ENCODE data around the gene KCNN3. TPM values are rescaled to one million over a fixed set of nuclear protein-coding genes. Genes with fewer than 3 reads are reported as not detected.

Gene KCNN3
- total RNA-seq, 2 experiments from 2014 or later: 0.02 to 0.04 TPM

DNA sequence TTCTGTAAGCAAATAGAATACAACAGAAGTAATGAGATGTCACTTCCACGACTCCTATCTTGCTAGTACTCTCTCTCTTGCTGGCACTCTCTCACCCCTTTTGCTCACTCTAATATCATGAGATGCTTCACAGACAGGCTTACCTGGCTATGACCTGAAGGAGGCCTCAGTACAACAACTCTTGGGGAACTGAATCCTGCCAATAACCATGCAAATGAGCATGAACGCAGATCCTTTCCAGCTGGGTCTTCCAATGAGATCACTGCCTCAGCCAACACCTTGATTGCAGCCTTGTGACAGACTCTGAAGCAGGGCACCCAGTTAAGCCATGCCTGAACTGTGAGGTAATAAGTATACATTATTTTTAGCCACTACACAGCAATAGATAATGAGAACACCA is 209.0 kb downstream of the KCNN3 start:
- peaks cover 39% of the 10 kb centered on the region for H3K27me3 Mint-ChIP-seq
- H3K27ac Mint-ChIP-seq: no peak overlapping the region
- H3K36me3 Mint-ChIP-seq: no peaks in the 10 kb centered on the region
- DNase-seq: no peak
- no peaks in the 10 kb centered on the region for H3K9me3 Mint-ChIP-seq
- no peak overlapping the region for H3K4me3 Mint-ChIP-seq
- no peaks in the 10 kb centered on the region for H3K4me1 Mint-ChIP-seq

DNA sequence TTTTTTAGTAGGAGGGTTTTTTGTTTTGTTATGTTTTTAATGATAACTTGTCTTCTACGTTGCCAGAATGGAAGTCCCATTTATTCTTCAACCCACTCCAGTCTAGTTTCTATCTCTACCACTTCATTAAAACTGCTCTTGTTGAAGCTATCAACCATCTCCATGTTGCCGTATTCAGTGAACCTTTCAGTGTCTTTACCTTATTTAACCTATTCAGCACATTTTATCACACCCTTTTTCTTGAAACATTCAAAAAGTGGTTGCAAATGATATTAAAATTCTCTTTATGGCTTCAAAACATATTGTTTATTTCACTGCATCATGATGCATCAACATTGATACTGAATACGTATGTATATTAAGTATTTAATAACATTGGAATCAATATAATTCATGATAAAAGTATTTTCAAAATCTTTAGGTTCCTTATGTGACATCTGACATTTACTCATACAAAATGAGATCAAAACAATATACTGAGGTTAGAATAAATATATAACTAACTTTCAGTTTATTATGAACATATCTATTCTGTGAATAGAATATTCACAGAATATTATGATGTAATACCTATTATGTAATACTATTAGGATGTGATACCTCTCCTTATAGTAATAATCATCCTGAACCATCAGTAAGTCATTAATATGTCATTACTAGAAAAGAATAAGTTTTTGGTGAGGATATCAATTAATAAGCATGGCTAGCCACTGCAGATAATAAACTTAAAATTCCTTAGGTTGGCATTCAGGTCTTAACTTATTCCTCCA is 210.1 kb downstream of the KCNN3 start:
- DNase-seq: no peak
- peaks cover 2% of the 10 kb centered on the region for H3K9me3 Mint-ChIP-seq
- no peaks in the 10 kb centered on the region for H3K36me3 Mint-ChIP-seq
- H3K4me1 Mint-ChIP-seq: peaks cover 4% of the 10 kb centered on the region
- no peak overlapping the region for H3K27ac Mint-ChIP-seq
- H3K4me3 Mint-ChIP-seq: no peak overlapping the region
- H3K27me3 Mint-ChIP-seq: peaks cover 43% of the 10 kb centered on the region

DNA sequence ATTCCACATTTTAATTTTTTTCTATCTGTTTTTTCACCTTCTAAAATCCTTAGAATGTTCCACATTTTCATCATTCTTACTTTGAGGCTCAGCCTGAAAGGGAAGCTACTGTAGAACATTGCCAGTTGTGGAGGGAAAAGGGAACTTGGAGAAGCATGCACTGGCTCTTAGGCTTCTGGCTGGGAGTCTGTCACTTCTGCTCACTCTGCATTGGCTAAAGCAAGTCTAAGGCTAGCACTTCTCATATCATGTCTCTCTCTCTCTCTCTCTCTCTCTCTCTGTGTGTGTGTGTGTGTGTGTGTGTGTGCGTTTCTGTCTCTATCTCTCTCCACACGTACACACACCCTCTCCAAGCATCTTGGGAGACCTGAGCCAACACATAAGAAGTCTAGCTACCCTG is 212.5 kb downstream of the KCNN3 start:
- Mint-ChIP-seq H3K27me3 (peaks cover 48% of the 10 kb centered on the region), H3K36me3 (no peaks in the 10 kb centered on the region), H3K27ac (no peak overlapping the region)

DNA sequence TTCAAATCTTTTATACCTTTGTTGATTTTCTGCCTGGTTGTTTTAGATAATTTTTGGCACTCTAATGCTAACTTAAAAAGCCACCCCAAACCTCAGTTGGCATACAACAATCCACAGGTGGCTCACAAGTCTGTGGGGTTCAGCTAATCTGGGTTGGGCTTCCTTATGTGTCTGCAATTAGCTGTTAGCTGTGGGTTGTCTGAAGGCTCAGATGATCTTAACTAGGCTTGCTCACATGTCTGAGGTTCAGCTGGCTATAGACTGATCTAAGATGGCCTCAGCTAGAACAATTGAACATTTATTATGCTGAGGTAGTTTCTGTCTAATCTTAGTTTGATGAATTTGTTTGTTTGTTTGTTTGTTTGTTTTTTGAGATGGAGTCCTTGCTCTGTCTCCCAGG is 217.2 kb downstream of the KCNN3 start:
- Mint-ChIP-seq H3K27ac (no peak overlapping the region), H3K36me3 (no peaks in the 10 kb centered on the region), H3K4me3 (no peak overlapping the region), H3K9me3 (peaks cover 3% of the 10 kb centered on the region), H3K27me3 (peaks cover 26% of the 10 kb centered on the region), H3K4me1 (peaks cover 4% of the 10 kb centered on the region)
- DNase-seq: no peak

More for the DNA sequence above, 212.5 kb downstream of the KCNN3 start:
- H3K4me3 Mint-ChIP-seq: no peak overlapping the region
- H3K4me1 Mint-ChIP-seq: peaks cover 4% of the 10 kb centered on the region
- peaks cover 3% of the 10 kb centered on the region for H3K9me3 Mint-ChIP-seq
- DNase-seq: no peak

Other genes with a start within 250 kb of the KCNN3 start
- gene PMVK, start 66.4 kb upstream of the KCNN3 start, total RNA-seq: 10 to 100 TPM; 29.8 to 32.8 TPM
- gene PBXIP1, start 85.8 kb upstream of the KCNN3 start, total RNA-seq: 10 to 100 TPM; 12.2 to 13.2 TPM
- gene PYGO2, start 91.5 kb upstream of the KCNN3 start, total RNA-seq: 10 to 100 TPM; 24.2 to 25.1 TPM
- 10 to 100 TPM; 34.7 to 38.4 TPM for gene SHC1, start 100.5 kb upstream of the KCNN3 start, total RNA-seq
- gene CKS1B, start 104.4 kb upstream of the KCNN3 start, total RNA-seq: 100 to 1,000 TPM; 156 TPM
- 10 to 100 TPM; 54.2 to 56.1 TPM for gene FLAD1, start 113.1 kb upstream of the KCNN3 start, total RNA-seq
- under 1 TPM in 1 of 2 experiments, not detected in 1; 0.66 TPM for gene LENEP, start 123.3 kb upstream of the KCNN3 start, total RNA-seq
- gene ZBTB7B, start 132.5 kb upstream of the KCNN3 start, total RNA-seq: 10 to 100 TPM; 14.1 to 14.4 TPM
- under 1 TPM; 0.20 to 0.31 TPM for gene DCST2, start 163.5 kb upstream of the KCNN3 start, total RNA-seq
- gene DCST1, start 163.5 kb upstream of the KCNN3 start, total RNA-seq: not detected
- gene ADAM15, start 181.0 kb upstream of the KCNN3 start, total RNA-seq: 10 to 100 TPM; 31.6 to 32.5 TPM
- gene EFNA4, start 193.5 kb upstream of the KCNN3 start, total RNA-seq: 1 to 10 TPM; 2.1 to 2.5 TPM
- 1 to 10 TPM; 4.5 to 4.6 TPM for gene EFNA3, start 208.6 kb upstream of the KCNN3 start, total RNA-seq